IPS-NIHi7 (cell line): ENCODE measurements around the gene GALNT13.

Experiments used
- DNase-seq: peaks from one replicate; pipeline ENCODE4 v3.0.0; 2012; ENCODE audit warnings: mixed read lengths; ENCODE audit errors: extremely low spot score

Gene GALNT13

GRCh38 chr2:154125891-154126290 lies 254.2 kb downstream of the GALNT13 start:
- no peak for DNase-seq

GRCh38 chr2:154130821-154131220 lies 259.1 kb downstream of the GALNT13 start:
- DNase-seq: no peak

DNA sequence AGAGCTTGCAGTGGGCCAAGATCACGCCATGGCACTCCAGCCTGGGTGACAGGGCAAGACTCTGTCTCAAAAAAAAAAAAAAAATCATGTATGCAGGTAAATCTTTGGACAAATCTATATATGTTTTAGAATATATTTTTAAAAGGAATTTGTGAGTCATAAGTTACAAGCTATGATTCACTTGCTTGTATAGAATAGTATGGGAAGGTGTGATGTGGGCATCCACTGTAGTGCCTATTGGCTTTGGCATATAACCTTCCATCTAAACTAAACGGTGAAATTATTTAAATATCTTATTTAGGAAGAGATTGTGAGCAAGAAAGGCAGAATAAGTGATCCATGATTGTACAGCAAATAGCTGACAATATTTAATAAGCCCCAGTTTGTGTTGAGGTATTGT lies 261.1 kb downstream of the GALNT13 start:
- no peak for DNase-seq

DNA sequence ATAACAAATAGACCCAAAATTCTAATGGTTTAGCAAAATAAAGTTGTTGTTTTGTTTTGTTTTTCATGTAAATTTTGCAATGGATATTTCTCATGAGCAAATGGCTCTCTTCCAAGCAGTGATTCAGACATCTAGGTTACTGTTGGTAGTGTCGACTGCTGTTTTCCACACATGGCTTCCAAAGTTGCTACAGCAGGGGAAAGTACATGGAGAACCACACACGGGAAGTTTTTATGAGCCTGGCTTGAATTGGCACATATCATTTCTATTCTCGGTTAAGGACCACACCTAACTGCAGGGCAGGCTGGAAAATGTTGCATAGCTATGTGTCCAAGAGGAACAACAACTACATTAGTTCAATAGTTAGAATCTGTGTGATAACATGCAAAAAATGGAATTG lies 262.1 kb downstream of the GALNT13 start:
- DNase-seq: no peak

- DNase-seq: no peak
Observed at GRCh38 chr2:154140249-154141025, 268.7 kb downstream of the GALNT13 start.

- DNase-seq: no peak
Observed at GRCh38 chr2:154142480-154142879, 270.8 kb downstream of the GALNT13 start.

GRCh38 chr2:154143105-154143504 lies 271.4 kb downstream of the GALNT13 start:
- DNase-seq: peak; percentile 29

GRCh38 chr2:154158101-154158500 lies 286.4 kb downstream of the GALNT13 start:
- DNase-seq: no peak

DNA sequence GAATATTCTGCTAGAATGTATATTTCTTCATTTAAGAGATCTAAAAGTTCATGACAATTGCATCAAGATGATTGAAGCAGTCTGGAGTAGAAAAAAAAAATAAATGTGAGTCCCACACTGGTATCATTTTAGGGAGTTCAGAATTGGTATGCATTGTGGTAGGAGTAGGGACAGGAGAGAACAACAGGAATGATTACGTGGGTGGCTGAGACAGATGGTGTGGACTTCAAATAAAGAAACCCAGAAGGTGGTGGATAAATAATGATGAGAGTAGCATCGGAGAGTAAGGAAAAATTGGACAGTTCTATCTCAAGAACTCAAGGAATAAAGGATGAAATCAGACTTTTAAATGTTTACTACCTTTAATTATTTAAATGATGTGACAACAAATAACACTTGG lies 289.6 kb downstream of the GALNT13 start:
- no peak for DNase-seq

- no peak for DNase-seq
Observed at GRCh38 chr2:154170400-154170799, 298.7 kb downstream of the GALNT13 start.

- no peak for DNase-seq
Observed at GRCh38 chr2:154173164-154173563, 301.4 kb downstream of the GALNT13 start.

GRCh38 chr2:154173919-154174318 lies 302.2 kb downstream of the GALNT13 start:
- no peak for DNase-seq

GRCh38 chr2:154182008-154182407 lies 310.3 kb downstream of the GALNT13 start:
- no peak for DNase-seq

GRCh38 chr2:154187948-154188347 lies 316.2 kb downstream of the GALNT13 start:
- DNase-seq: no peak

- no peak for DNase-seq
Observed at GRCh38 chr2:154189953-154190352, 318.2 kb downstream of the GALNT13 start.

DNA sequence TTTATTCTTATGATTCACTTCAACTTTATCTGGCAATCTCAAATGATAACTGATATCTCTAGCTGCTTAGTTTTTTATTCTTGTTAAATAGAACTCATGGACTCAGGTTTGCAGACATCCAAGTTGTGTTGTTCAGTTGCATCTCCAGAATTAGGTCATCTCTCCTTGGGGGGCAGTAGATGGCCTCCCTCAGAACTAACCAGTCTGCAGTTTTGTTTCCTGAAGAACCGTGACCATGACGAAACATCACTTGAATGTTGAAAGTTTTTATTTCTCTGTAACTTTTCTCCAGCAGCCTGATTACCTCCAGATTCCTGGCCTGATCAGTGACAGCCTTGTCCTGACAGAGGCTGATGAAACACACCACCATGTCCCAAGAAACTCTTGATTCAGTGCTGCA lies 321.5 kb downstream of the GALNT13 start:
- no peak for DNase-seq

DNA sequence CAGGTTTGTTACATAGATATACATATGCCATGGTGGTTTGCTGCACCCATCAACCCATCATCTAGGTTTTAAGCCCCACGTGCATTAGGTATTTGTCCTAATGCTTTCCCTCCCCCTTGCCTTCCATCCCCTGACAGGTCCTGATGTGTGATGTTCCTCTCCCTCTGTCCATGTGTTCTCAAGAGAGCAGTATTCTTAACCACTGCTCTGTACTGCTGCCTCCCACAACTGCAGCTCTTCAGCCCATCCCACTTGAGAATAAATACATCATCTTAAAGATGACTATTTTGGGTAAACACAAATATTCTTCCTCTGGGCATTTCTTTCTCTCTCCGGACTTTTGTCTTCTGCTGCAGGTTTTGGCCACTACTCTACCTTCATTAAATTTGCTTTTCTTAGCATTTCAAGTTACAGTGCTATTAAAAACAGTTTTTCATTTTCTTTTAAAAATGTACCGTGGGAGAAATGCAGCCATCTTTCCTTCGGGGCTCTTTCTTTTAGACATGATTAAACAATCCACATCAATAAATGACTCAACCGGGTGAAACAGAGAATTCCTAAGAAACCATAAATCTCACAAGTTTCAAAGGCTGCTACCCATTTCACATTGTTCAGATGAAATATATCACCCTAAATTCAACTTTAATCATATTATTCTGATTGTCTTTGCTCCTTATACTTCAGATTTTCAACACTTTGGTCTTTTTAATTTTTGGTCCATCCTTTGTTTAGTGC lies 323.4 kb downstream of the GALNT13 start:
- DNase-seq: no peak

DNA sequence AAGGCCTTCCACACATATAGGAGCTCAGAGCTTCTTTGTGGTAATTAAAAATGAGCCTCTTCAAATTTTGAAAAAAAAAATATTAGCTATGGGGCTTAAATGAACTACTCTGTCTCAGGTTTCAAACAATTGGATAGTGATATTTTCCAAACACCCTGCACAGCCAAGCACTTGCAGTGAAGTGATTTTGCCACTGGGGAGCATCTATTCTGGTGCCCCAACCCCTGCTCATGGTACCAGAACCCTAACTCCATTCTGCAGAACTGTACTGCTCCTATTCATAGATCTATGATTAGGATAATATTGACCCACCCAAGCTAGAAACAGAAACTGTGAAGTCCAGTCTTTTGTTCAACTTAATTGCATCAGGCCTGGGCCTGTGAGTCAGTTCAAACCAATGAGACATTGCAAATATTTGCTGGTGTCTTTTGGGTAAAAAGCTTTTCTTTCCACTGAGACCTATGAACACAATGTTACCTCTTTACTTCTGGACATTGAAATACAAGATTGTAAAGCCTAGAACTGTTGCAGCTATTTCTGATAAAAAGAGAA lies 324.0 kb downstream of the GALNT13 start:
- peak; percentile 9 for DNase-seq

DNA sequence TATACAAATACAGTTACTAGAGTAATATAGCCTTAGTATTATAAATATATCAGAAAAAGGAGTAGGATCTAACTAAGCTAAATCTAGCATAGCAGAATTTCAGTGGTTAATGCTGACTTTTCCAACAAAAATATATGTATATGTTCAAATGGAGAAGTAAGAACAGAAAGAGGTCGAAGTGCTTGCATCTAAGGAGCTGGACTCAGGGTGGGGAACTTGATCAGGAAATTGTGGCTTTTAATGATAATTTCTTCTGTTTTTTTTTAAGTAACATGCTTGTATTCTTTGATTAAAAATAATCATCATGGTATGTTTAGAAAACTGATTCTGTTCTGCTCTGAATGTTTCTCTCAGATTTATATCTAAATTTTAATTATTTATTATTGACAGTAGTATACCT lies 327.1 kb downstream of the GALNT13 start:
- DNase-seq: no peak

GRCh38 chr2:154203206-154203605 lies 331.5 kb downstream of the GALNT13 start:
- no peak for DNase-seq

GRCh38 chr2:154203902-154204301 lies 332.2 kb downstream of the GALNT13 start:
- no peak for DNase-seq

DNA sequence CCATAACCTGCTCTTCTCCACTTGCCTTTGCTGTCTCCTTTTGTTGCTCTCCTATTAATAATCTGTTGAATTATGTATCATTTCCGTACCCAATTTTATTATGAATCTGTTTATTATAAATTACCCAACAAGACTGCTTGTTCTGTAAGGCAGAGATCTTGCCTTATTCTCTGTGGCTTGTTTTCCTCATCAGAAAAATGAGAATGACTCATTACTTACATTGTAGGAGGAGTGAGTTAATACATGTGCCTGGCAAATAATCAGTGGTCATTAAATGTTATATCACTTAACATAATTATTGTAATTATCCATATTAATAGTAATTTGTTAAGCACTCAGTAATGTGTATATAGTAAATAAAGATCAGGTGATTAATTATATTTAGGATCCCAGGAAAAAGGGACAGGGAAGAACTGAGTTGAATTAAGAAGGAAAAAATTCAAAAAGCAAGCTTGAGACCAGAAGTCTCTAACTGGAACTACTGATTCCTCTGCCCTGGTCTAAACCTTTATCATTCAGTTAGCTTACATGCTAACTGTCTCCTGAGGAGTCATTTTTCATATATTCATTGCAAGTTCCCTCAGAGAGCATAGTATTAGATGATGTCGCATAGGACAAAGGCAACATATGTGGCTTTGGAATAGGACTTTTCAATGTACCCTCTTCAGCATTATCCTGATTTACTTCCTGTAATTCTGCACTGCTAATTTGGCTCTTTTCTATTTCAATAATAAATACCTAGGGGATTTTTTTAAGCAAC lies 335.7 kb downstream of the GALNT13 start:
- DNase-seq: no peak
